NB4 (cell line): ENCODE measurements around the gene CAMK2D.
"Not testable (repeated sequence)": the region's sequence is repeated elsewhere in the genome, so short reads cannot be mapped to it uniquely, and the experiment has no call there.

Experiments
- DNase-seq: peaks from one replicate; pipeline ENCODE4 v3.0.0; 2010; ENCODE audit warnings: low read depth
- H3K4me3 ChIP-seq: one replicate; pipeline ENCODE4 v1.5.1; 2011; ENCODE audit warnings: mild to moderate bottlenecking, low read depth, low read length, moderate library complexity
- MYC ChIP-seq: IDR thresholded peaks from 2 replicates; pipeline ENCODE4 v1.6.1; 2011; ENCODE audit warnings: low read depth, low read length
- POLR2A ChIP-seq: IDR thresholded peaks from 2 replicates; pipeline ENCODE4 v1.6.1; 2011; ENCODE audit warnings: mild to moderate bottlenecking; ENCODE audit not compliant: insufficient read length; ENCODE audit errors: extremely low read depth
- TF ChIP-seq, protein P1 (sequence below): IDR thresholded peaks from 2 replicates; pipeline ENCODE4 v1.6.1; 2011; ENCODE audit warnings: low read depth, low read length
- TF ChIP-seq, protein P2 (sequence below): IDR thresholded peaks from one replicate; pipeline ENCODE4 v1.5.1; 2012; ENCODE audit warnings: low read depth, low read length

CAMK2D gene

DNA sequence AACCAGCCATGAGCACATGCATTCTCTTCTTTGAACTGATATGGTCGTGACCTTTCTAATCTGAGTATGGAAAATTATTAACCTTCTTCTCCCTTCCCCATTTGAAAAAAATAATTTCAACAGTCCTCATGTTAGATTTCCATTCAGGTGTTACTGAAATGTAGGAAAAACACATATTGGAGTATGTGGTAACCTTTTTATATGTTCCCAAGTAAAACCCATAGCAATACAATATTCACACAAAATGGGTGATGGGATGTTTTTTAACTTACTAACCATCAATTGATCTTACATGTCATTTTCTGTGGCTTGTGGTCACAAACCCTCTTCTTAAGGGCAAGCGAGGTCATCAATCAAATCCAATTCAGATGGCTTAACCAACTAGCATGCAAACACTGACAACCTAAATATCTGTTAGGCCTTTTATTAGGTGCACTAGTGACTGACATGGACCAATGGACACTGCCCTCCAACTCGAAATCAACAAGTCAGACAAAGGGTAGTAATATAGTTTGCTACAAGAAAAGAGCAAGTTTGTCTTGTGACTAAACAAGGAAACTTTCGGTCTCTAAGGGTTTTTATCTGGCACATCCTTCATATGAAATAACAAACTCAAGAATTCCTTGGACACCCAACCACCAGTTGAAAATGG, 74.3 kb downstream of the CAMK2D start:
- H3K4me3 ChIP-seq = no peak overlapping the region
- TF ChIP-seq, protein P1, sequence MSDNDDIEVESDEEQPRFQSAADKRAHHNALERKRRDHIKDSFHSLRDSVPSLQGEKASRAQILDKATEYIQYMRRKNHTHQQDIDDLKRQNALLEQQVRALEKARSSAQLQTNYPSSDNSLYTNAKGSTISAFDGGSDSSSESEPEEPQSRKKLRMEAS = no peak
- TF ChIP-seq, protein P2, sequence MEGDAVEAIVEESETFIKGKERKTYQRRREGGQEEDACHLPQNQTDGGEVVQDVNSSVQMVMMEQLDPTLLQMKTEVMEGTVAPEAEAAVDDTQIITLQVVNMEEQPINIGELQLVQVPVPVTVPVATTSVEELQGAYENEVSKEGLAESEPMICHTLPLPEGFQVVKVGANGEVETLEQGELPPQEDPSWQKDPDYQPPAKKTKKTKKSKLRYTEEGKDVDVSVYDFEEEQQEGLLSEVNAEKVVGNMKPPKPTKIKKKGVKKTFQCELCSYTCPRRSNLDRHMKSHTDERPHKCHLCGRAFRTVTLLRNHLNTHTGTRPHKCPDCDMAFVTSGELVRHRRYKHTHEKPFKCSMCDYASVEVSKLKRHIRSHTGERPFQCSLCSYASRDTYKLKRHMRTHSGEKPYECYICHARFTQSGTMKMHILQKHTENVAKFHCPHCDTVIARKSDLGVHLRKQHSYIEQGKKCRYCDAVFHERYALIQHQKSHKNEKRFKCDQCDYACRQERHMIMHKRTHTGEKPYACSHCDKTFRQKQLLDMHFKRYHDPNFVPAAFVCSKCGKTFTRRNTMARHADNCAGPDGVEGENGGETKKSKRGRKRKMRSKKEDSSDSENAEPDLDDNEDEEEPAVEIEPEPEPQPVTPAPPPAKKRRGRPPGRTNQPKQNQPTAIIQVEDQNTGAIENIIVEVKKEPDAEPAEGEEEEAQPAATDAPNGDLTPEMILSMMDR = no peak
- no peak for TF ChIP-seq MYC
- DNase-seq = peak; percentile 11

DNA sequence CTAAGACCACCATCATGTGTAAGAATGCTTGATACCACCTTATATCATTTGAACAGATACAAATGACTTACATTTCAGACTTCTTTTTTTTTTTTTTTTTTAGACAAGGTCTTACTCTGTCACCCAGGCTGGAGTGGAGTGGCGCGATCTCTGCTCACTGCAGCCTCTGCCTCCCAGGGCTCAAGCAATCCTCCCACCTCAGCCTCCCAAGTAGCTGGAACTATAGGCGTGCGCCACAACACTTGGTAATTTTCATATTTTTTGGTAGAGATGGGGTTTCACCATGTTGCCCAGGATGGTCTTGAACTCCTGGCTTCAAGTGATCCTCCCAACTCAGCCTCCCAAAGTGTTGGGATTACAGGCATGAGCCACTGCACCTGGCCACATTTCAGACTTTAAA, 76.4 kb downstream of the CAMK2D start:
- not testable (repeated sequence) for H3K4me3 ChIP-seq, DNase-seq

DNA sequence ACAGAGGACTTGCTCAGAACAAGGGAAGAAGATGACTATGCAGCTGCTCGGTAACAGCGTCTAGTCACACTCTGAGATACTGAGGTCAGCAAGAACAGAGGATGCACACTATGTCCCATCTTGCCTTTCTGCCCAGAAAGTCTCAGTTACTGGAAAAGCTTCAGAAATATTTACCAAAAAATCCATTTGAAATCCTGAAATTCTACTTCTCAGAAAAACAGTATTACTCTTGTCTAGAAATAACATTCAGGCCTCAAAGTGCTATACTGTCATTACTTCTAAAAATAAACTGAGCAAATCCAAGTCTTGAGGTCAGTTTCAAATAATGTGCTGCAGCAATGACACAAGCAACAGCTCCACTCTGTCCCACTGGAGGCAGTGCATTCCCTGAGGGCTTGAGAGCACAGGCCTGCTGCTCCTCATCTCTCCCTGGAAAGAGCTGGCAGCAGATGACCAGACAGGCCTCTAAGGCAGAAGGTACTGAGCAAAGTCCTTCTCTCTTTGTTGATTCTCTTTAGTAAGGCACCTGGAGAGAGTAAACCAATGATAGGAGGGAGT, 76.9 kb downstream of the CAMK2D start:
- TF ChIP-seq MYC (no peak), POLR2A (no peak)
- TF ChIP-seq, protein P2 = no peak
- TF ChIP-seq, protein P1 = no peak
- DNase-seq = peak; percentile 2

DNA sequence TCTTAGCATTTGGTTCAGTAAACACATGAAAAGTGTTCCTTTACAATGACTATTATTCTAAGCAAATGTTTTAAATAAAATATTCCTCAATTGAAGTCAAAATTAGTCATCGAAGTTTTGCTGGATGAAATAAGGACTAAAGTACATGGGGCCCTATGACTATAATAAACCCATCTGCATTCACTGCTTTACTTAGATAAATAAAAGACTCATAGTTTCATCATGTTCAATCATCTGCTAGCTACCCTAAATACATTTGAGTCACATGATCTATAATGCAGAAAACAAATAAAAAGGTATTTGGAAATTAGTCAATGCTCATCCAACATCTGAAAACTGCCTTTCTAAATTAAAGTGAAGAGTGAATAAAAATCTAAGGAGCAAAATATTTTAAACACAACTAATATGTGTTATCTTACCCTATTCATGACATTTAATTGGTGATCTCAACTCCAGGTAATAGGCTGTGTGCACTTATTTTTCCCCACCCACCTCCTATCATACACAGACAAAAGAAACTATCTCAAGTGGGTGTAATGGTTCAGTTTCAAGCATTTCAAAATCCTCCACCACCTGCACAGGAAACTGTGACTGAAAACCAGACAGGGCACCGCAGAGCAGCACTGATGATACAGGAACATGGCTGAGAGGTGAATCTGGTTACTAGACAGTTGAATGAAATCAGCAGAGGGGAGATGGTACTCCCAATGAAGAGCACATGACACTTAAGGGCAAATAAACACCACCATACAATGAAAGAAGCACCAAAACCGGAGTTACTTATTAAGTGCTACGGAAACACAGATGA, 78.6 kb downstream of the CAMK2D start:
- TF ChIP-seq MYC = no peak
- TF ChIP-seq, protein P1 = no peak
- no peak for TF ChIP-seq POLR2A
- TF ChIP-seq, protein P2 = no peak
- no peak overlapping the region for H3K4me3 ChIP-seq
- DNase-seq = no peak

More for the DNA sequence above, 76.9 kb downstream of the CAMK2D start:
- no peak overlapping the region for H3K4me3 ChIP-seq

DNA sequence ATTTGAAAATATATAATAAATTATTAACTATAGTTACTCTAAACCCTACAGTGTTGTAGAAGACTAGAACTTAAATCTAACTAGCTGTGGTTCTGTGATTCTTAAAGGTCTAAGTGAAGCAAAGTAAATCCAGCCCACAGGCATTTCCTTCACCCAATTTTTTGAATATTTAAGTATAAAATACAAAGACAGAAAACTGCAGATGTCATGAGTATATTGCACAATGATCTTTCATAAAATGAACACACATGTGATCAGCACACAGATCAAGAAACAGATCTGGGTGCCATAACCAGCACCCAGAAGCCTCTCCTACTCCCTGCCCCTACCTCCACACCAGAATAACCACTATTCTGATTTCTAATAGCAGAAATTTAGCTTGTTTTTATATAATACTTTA, 82.9 kb downstream of the CAMK2D start:
- H3K4me3 ChIP-seq = no peak overlapping the region

DNA sequence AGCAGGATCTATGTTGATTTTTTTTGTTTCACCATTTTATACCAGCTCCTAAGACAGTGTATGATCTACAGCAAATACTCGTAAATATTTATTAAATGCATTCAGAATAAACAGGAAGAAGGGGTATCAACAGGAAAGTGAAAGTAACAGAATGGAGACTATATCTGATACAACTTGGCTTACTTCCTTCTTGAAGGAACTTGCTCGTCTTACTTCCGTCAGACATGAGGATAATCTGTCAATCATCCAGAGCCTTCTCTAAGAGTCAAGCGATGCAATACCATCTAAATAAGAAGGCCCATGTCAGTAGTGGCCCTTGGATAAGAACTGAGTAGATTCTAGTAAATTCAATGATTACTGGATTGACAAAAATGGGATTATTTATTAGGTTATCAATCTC, 84.2 kb downstream of the CAMK2D start:
- TF ChIP-seq, protein P2 = no peak
- TF ChIP-seq, protein P1 = no peak
- TF ChIP-seq MYC = no peak
- TF ChIP-seq POLR2A = no peak
- no peak for DNase-seq
- no peak overlapping the region for H3K4me3 ChIP-seq

More for the DNA sequence above, 82.9 kb downstream of the CAMK2D start:
- DNase-seq = no peak
- TF ChIP-seq POLR2A (no peak), MYC (no peak)
- TF ChIP-seq, protein P2 = no peak
- TF ChIP-seq, protein P1 = no peak
